Sigmoid colon (tissue), 7 donors: ENCODE data around the gene CACNA2D3. TPM values are rescaled to one million over a fixed set of nuclear protein-coding genes. Genes with fewer than 3 reads are reported as not detected.

Experiments
- DNase-seq: peaks from one replicate; pipeline ENCODE4 v3.0.0-alpha.2; 2019
- H3K27ac ChIP-seq, 4 donors: fragments of 200-600 bp; sonication (generic); one replicate each; pipeline ENCODE4 v1.5.1; 2016 to 2019; ENCODE audit warnings: mild to moderate bottlenecking in 1 of 4
- H3K27me3 ChIP-seq, 3 donors: fragments of 200-600 bp; sonication (generic); one replicate each; pipeline ENCODE4 v1.5.1; 2019; ENCODE audit warnings: mild to moderate bottlenecking in 1 of 3
- H3K36me3 ChIP-seq, 4 donors: fragments of 200-600 bp; sonication (generic); one replicate each; pipeline ENCODE4 v1.5.1; 2016 to 2019
- H3K4me1 ChIP-seq, 4 donors: fragments of 200-600 bp; sonication (generic); one replicate each; pipeline ENCODE4 v1.5.1; 2017 to 2019
- H3K4me3 ChIP-seq, 4 donors: fragments of 200-600 bp; sonication (generic); one replicate each; pipeline ENCODE4 v1.5.1; 2017 to 2019; ENCODE audit warnings: mild to moderate bottlenecking in 2 of 4, moderate library complexity in 1 of 4
- H3K9me3 ChIP-seq, 4 donors: fragments of 200-600 bp in 3 of 4; sonication (generic) in 3 of 4; one replicate each; pipeline versions ENCODE4 v1.5.1 to v1.6.1; 2013 to 2019
- CTCF ChIP-seq, 4 experiments: fragments of 450-650 bp in 3 of 4; fragments of 200-600 bp in 1 of 4; IDR thresholded peaks; one replicate each; pipeline ENCODE4 v1.5.1; 2016 to 2019; ENCODE audit warnings: antibody characterized with exemption in 4 of 4, mild to moderate bottlenecking in 3 of 4, moderate library complexity in 2 of 4
- EP300 ChIP-seq, 4 donors: sonication (generic); formaldehyde crosslinking; IDR thresholded peaks; one replicate each; pipeline ENCODE4 v1.6.1; 2017; ENCODE audit warnings: antibody characterized with exemption in 4 of 4
- POLR2A ChIP-seq, 2 donors: fragments of 450-650 bp; IDR thresholded peaks; one replicate each; pipeline ENCODE4 v1.6.1; 2016; ENCODE audit warnings: antibody characterized with exemption in 2 of 2, mild to moderate bottlenecking in 2 of 2, moderate library complexity in 2 of 2
- POLR2AphosphoS5 ChIP-seq, 4 donors: sonication (generic); formaldehyde crosslinking; IDR thresholded peaks; one replicate each; pipeline ENCODE4 v1.6.1; 2017; ENCODE audit warnings: antibody characterized with exemption in 4 of 4
- WGBS, 2 donors: extraction: QIAGEN DNeasy Blood & Tissue Kit; methylation state at CpG; one replicate each; pipeline ENCODE4 v1.1.7; 2013; 5-methylcytosine and 5-hydroxymethylcytosine counted together
- intact Hi-C: fragments of 100-400 bp; cut with DNase I; formaldehyde crosslinking; loops from one replicate; pipeline ENCODE4 v1.15.1; 2023
- polyA plus RNA-seq, 3 donors: library from polyadenylated mRNA; stranded (reverse); fragments of 200-250 nt; gene quantifications; one replicate each; pipeline ENCODE4 v1.2.3, GENCODE V29; 2013
- total RNA-seq, 4 donors: library from RNA; depleted of rRNA; stranded (reverse); fragments of >200 nt; gene quantifications; one replicate each; pipeline ENCODE4 v1.1.0, GENCODE V29; 2016
- donor health status: healthy with polysubstance abuse.
- donor health status: Bipolar disorder and iron deficiency.
- donor health status: healthy.

CACNA2D3 gene
- total and polyA plus RNA-seq, 7 donors = 0.32 to 10.2 (median 4.8) TPM; not detected in 1

GRCh38 chr3:54237788-54238502 lies 115.6 kb downstream of the CACNA2D3 start:
- Histone ChIP-seq H3K27ac (no peak overlapping the region), H3K4me1 (no peaks in the 10 kb centered on the region), H3K36me3 (no peaks in the 10 kb centered on the region), H3K4me3 (no peak overlapping the region), H3K9me3 (no peaks in the 10 kb centered on the region), H3K27me3 (no peaks in the 10 kb centered on the region)
- intact Hi-C loops = no loop called here
- 80 to 81% methylated on average over 4 of the region's 4 CpGs for WGBS, 2 donors
- TF ChIP-seq POLR2AphosphoS5 (IDR thresholded peaks at IDR 0.05) = no peak
- no peak for TF ChIP-seq POLR2A (IDR thresholded peaks at IDR 0.05)
- no peak for TF ChIP-seq EP300 (IDR thresholded peaks at IDR 0.05)
- TF ChIP-seq CTCF (IDR thresholded peaks at IDR 0.05) = no peak
- no peak for DNase-seq

DNA sequence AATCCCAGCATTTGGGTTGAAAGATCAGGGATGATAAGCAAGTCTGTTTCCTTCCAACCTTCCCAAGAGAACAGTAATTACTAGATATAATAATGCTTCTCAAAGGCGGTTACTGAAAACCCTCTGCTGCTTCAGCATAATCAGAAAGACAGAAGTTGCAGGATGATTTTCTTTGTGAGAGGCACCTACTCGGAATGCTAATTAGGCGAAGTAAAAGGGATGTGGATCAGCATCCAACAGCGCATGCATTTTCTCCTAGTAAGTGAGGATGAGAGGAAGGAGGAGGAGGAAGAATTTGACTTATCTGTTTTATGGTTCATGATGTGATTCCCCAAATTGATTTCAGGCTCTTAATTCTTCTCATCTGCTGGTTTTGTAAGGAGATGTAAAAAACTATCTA lies 118.0 kb downstream of the CACNA2D3 start:
- intact Hi-C loops = no loop called here

DNA sequence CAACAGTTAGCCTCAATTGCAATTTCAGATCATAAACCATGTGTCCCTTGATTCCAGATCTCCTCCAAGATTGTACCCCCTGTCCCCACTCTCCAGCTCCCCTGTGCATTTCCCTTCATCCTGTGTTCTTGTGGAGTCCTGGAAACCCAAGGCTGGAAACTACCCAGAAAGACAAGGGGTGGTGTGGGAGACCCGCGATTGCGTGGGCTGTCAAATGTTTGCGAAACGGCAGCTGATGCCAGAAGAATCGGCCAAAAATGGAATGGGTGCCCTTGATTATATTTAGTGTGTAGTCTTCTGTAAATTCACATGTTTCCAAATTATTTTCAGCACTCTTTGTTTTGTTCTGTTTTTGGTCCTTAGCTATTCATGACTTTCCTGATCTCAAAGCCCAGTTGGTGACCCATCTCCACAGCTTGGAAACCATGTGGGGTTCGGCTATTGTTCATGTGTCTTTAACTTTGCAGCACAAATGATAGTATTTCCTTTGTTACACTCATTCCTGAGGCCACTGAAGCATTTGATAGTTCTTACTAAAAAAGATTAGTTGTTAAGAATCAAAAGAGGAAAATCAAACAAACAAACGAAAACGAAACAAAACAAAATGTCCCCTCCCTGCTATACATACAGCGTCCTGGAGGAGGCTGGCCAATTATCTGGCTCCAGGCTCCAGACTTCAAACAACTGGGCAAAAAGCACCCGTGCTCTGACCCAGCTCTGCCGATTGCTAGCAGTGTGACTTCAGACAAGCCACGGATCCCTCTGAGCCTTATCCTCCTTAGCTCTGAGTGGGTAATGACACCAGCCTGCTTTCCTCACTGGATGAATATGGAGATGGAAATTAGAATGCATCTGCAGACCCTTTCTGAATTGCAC lies 120.9 kb downstream of the CACNA2D3 start:
- Histone ChIP-seq H3K9me3 (no peaks in the 10 kb centered on the region), H3K4me3 (no peak overlapping the region), H3K4me1 (no peaks in the 10 kb centered on the region), H3K27me3 (no peaks in the 10 kb centered on the region), H3K36me3 (no peaks in the 10 kb centered on the region), H3K27ac (no peak overlapping the region)
- TF ChIP-seq EP300 (IDR thresholded peaks at IDR 0.05) (no peak), POLR2A (IDR thresholded peaks at IDR 0.05) (no peak), CTCF (IDR thresholded peaks at IDR 0.05) (no peak), POLR2AphosphoS5 (IDR thresholded peaks at IDR 0.05) (no peak)
- 49 to 72% methylated on average over 13 of the region's 13 CpGs for WGBS, 2 donors
- DNase-seq = no peak
- intact Hi-C loops = no loop called here

More for the DNA sequence above, 118.0 kb downstream of the CACNA2D3 start:
- H3K4me3 ChIP-seq = no peak overlapping the region
- H3K27me3 ChIP-seq = no peaks in the 10 kb centered on the region
- DNase-seq = no peak
- H3K36me3 ChIP-seq = no peaks in the 10 kb centered on the region
- no peaks in the 10 kb centered on the region for H3K4me1 ChIP-seq
- TF ChIP-seq POLR2A (IDR thresholded peaks at IDR 0.05) = no peak
- TF ChIP-seq POLR2AphosphoS5 (IDR thresholded peaks at IDR 0.05) = no peak
- no peak for TF ChIP-seq CTCF (IDR thresholded peaks at IDR 0.05)
- H3K27ac ChIP-seq = no peak overlapping the region
- H3K9me3 ChIP-seq = no peaks in the 10 kb centered on the region
- 81 to 94% methylated on average over 4 of the region's 4 CpGs for WGBS, 2 donors

GRCh38 chr3:54243960-54244682 lies 121.8 kb downstream of the CACNA2D3 start:
- intact Hi-C loops = no loop called here
- Histone ChIP-seq H3K4me1 (no peaks in the 10 kb centered on the region), H3K27ac (no peak overlapping the region), H3K9me3 (no peaks in the 10 kb centered on the region), H3K36me3 (no peaks in the 10 kb centered on the region), H3K4me3 (no peak overlapping the region), H3K27me3 (no peaks in the 10 kb centered on the region)
- DNase-seq = no peak
- no peak for TF ChIP-seq POLR2A (IDR thresholded peaks at IDR 0.05)
- no peak for TF ChIP-seq CTCF (IDR thresholded peaks at IDR 0.05)
- no peak for TF ChIP-seq EP300 (IDR thresholded peaks at IDR 0.05)
- TF ChIP-seq POLR2AphosphoS5 (IDR thresholded peaks at IDR 0.05) = no peak
- 91 to 92% methylated on average over 8 of the region's 8 CpGs for whole genome bisulfite sequencing, 2 donors
